ENCODE measurements around the gene COMMD1.

- TF ChIP-seq, protein P1, sequence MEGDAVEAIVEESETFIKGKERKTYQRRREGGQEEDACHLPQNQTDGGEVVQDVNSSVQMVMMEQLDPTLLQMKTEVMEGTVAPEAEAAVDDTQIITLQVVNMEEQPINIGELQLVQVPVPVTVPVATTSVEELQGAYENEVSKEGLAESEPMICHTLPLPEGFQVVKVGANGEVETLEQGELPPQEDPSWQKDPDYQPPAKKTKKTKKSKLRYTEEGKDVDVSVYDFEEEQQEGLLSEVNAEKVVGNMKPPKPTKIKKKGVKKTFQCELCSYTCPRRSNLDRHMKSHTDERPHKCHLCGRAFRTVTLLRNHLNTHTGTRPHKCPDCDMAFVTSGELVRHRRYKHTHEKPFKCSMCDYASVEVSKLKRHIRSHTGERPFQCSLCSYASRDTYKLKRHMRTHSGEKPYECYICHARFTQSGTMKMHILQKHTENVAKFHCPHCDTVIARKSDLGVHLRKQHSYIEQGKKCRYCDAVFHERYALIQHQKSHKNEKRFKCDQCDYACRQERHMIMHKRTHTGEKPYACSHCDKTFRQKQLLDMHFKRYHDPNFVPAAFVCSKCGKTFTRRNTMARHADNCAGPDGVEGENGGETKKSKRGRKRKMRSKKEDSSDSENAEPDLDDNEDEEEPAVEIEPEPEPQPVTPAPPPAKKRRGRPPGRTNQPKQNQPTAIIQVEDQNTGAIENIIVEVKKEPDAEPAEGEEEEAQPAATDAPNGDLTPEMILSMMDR (conservative IDR thresholded peaks at IDR 0.05 in 1 of 2, IDR thresholded peaks at IDR 0.05 in 1 of 2; ENCODE audit: low read depth in 1 of 2, low read length in 2 of 2) = no peak
- TF ChIP-seq EZH2 (IDR thresholded peaks at IDR 0.05; ENCODE audit: low read length, missing control alignments) = no peak
Measured at GRCh38 chr2:62001431-62001830, 96.0 kb downstream of the COMMD1 start.
